Common myeloid progenitor, CD34-positive (primary cell): ENCODE measurements around the gene SLC16A10.
A peak's percentile ranks its signal among the peaks of the same experiment; 100 is the strongest.
"Not testable (repeated sequence)": the region's sequence is repeated elsewhere in the genome, so short reads cannot be mapped to it uniquely, and the experiment has no call there.

ENCODE experiments used
- CTCF ChIA-PET: fragments of 350-600 bp; sonication (Branson Sonifier 250); formaldehyde crosslinking; loops from one replicate; lab custom pipeline; 2021; ENCODE audit warnings: antibody characterized with exemption; lab: Charles Lee
- POLR2A ChIA-PET: fragments of 350-600 bp; sonication (Branson Sonifier 250); formaldehyde crosslinking; loops from one replicate; lab custom pipeline; 2021; ENCODE audit warnings: antibody characterized with exemption; lab: Charles Lee
- DNase-seq, 3 donors: peaks; one replicate each; pipeline versions ENCODE4 v3.0.0 to v3.0.0-alpha.2; 2013
- H3K27ac ChIP-seq, 2 experiments: 1 replicate in 1 of 2; 2 replicates in 1 of 2; pipeline ENCODE4 v1.7.0; 2013; ENCODE audit warnings: inconsistent platforms in 2 of 2, low read length in 2 of 2, mild to moderate bottlenecking in 2 of 2, low read depth in 1 of 2, moderate library complexity in 1 of 2; ENCODE audit not compliant: severe bottlenecking in 2 of 2, insufficient read depth in 1 of 2, poor library complexity in 1 of 2
- H3K27me3 ChIP-seq, 5 experiments: replicated peaks in 2 of 5; 1 replicate in 3 of 5; 2 replicates in 2 of 5; pipeline versions ENCODE4 v1.6.1 to v1.7.0; 2013; ENCODE audit warnings: low read length in 4 of 5, mild to moderate bottlenecking in 2 of 5, moderate library complexity in 2 of 5, inconsistent platforms in 1 of 5; ENCODE audit not compliant: insufficient read depth in 5 of 5, control insufficient read depth in 4 of 5
- H3K36me3 ChIP-seq, 4 experiments: 1 replicate in 2 of 4; 2 replicates in 2 of 4; pipeline versions ENCODE4 v1.6.1 to v1.7.0; 2013; ENCODE audit warnings: low read length in 3 of 4, control low read depth in 1 of 4, mild to moderate bottlenecking in 1 of 4; ENCODE audit not compliant: control insufficient read depth in 4 of 4, insufficient read depth in 4 of 4
- H3K4me1 ChIP-seq, 4 experiments: 1 replicate in 3 of 4; 2 replicates in 1 of 4; pipeline versions ENCODE4 v1.6.1 to v1.7.1; 2013; ENCODE audit warnings: low read length in 3 of 4, mild to moderate bottlenecking in 3 of 4, control low read depth in 1 of 4, inconsistent platforms in 1 of 4, moderate library complexity in 1 of 4; ENCODE audit not compliant: control insufficient read depth in 4 of 4, insufficient read depth in 4 of 4; ENCODE audit errors: control extremely low read depth in 1 of 4
- H3K4me3 ChIP-seq, 7 experiments: 1 replicate in 4 of 7; 2 replicates in 3 of 7; pipeline versions ENCODE4 v1.5.1 to v1.7.0; 2013; ENCODE audit warnings: mild to moderate bottlenecking in 7 of 7, low read length in 6 of 7, moderate library complexity in 6 of 7, inconsistent platforms in 2 of 7, low read depth in 2 of 7, control low read depth in 1 of 7; ENCODE audit not compliant: insufficient read depth in 4 of 7, control insufficient read depth in 1 of 7; ENCODE audit errors: extremely low read depth in 1 of 7
- H3K9me3 ChIP-seq, 5 experiments: 1 replicate in 4 of 5; 2 replicates in 1 of 5; pipeline versions ENCODE4 v1.6.1 to v1.7.1; 2013; ENCODE audit warnings: low read length in 4 of 5, mild to moderate bottlenecking in 2 of 5, inconsistent platforms in 1 of 5, low read depth in 1 of 5, moderate library complexity in 1 of 5; ENCODE audit not compliant: control insufficient read depth in 4 of 5, insufficient read depth in 2 of 5; ENCODE audit errors: control extremely low read depth in 1 of 5
- WGBS: methylation state at CpG from one replicate; pipeline ENCODE4 v1.1.5; 2013; ENCODE audit not compliant: insufficient coverage; 5-methylcytosine and 5-hydroxymethylcytosine counted together

Gene SLC16A10

DNA sequence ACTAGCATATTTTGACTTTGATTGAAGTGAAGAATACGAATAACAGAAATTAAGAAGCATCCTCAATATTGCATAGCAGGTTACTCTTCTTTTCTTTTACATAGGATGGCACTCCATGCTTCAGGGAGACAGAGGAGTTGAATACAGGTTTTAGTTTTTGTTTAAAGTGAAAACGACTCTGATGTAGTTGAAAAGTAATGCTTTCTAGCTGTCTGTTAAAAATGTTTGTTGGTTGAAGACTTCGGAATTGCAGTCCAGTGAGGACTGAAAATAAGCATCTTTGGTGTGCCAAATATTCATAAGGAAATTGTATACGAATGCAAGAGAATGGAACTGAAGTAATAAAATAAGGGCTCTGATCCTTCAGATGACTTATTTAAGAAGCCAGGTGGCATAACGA is 618 bp upstream of the SLC16A10 start:
- Histone ChIP-seq H3K27ac (no peak overlapping the region), H3K9me3 (no peaks in the 10 kb centered on the region), H3K4me3 (peak overlapping the region in 6 of 7 experiments; percentile 65 to 83 (median 70)), H3K36me3 (no peaks in the 10 kb centered on the region), H3K27me3 (peaks cover 0 to 9% (median 0%) of the 10 kb centered on the region in 5 experiments), H3K4me1 (peaks cover 10 to 21% (median 19%) of the 10 kb centered on the region in 4 experiments)
- 18% methylated on average over 3 of the region's 5 CpGs for WGBS
- no peak for DNase-seq
- ChIA-PET CTCF (interaction anchor here (1.3 kb wide), 1 partner anchor 172 kb away, joined by 3 read pairs; a partner anchor contains a TSS), POLR2A (no interaction called here)

DNA sequence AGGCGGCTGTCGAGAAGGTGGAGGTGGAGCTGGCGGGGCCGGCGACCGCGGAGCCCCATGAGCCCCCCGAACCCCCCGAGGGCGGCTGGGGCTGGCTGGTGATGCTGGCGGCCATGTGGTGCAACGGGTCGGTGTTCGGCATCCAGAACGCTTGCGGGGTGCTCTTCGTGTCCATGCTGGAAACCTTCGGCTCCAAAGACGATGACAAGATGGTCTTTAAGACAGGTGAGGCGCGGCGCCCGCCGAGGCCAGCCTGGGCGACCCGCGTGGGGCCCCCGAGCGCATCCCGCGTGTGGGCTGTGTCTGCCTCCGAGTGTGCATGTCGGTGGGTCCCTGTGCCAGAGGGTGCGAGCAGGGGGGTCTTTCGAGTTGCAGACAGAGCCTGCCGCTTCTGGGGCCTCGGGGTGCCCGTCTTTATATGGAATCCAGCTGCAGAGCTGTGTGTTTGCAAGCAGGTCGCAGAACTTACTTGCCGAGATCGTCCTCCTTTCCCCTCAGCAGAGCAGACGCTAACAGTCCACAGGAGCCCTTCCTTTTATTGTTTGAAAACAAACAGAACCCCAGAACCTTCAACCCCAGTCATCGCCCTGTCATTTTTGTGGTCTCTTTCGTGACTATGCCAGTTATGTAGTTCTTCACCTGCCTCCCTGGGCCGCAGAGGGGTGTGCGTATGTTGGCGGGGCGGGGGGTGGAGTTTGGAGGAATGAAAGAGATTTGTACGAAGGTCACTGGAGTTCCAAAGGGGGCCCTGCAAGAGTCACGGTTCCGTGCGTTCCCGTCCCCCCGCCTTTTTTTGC is 766 bp downstream of the SLC16A10 start:
- under 1% methylated on average over 45 of the region's 54 CpGs for WGBS
- peak overlapping the region; percentile 65 to 83 (median 70) for H3K4me3 ChIP-seq
- no peaks in the 10 kb centered on the region for H3K9me3 ChIP-seq
- peaks cover 10 to 21% (median 19%) of the 10 kb centered on the region in 4 experiments for H3K4me1 ChIP-seq
- peaks cover 0 to 9% (median 0%) of the 10 kb centered on the region in 5 experiments for H3K27me3 ChIP-seq
- ChIA-PET POLR2A (no interaction called here), CTCF (no interaction called here)
- H3K36me3 ChIP-seq, result no peaks in the 10 kb centered on the region
- DNase-seq, result peak; percentile 39 to 76 (median 69)
- peak overlapping the region in 1 of 2 experiments; percentile 5 for H3K27ac ChIP-seq

DNA sequence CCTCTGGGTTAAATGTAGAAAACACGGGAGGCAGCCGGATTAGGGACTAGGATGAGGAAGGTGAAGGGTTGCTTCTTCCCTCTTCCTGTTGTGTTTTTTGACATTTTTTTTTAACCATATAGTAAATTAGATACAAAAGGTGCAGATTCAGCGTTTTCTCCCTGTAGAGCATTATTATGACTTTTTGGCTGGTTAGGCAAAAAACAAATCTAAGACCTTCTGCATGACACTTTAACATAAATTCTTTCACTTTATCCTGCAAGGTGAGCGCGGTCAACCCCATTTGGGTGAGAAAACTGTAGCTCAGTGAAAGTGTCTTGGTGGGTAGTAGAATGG is 1.3 kb downstream of the SLC16A10 start:
- peak overlapping the region in 6 of 7 experiments; percentile 65 to 83 (median 70) for H3K4me3 ChIP-seq
- no peak overlapping the region for H3K27ac ChIP-seq
- H3K36me3 ChIP-seq, result no peaks in the 10 kb centered on the region
- peaks cover 10 to 21% (median 19%) of the 10 kb centered on the region in 4 experiments for H3K4me1 ChIP-seq
- peaks cover 0 to 9% (median 0%) of the 10 kb centered on the region in 5 experiments for H3K27me3 ChIP-seq
- DNase-seq, result no peak
- POLR2A ChIA-PET, result no interaction called here
- WGBS, result no CpG with 5 or more reads among the region's 5 CpGs
- no peaks in the 10 kb centered on the region for H3K9me3 ChIP-seq
- CTCF ChIA-PET, result no interaction called here

DNA sequence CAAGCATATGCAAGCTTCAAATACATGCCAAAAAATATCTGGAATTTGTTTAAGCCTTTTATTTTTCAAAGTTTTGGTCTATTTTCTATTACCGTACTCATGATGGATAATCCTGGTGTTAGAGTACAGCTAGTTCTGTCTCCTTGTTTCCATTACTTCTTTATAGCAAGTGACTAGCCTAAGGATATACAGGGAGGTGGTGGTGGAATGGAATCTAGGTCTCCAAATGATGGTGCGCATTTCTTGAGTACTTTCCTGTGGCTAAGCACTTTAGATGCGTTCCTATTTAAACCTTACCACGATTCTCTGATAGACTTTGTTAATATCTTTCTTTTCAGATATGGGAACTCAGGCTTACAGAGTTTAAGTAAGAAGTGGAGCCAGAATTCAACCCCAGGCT is 3.5 kb downstream of the SLC16A10 start:
- no peak for DNase-seq
- Histone ChIP-seq H3K36me3 (no peaks in the 10 kb centered on the region), H3K27ac (no peak overlapping the region), H3K4me1 (peaks cover 10 to 21% (median 19%) of the 10 kb centered on the region in 4 experiments), H3K27me3 (peaks cover 0 to 5% (median 0%) of the 10 kb centered on the region in 5 experiments), H3K4me3 (no peak overlapping the region), H3K9me3 (peaks cover 0 to 4% (median 0%) of the 10 kb centered on the region in 5 experiments)
- WGBS, result 100% methylated on average over 1 of the region's 4 CpGs
- ChIA-PET POLR2A (no interaction called here), CTCF (no interaction called here)

DNA sequence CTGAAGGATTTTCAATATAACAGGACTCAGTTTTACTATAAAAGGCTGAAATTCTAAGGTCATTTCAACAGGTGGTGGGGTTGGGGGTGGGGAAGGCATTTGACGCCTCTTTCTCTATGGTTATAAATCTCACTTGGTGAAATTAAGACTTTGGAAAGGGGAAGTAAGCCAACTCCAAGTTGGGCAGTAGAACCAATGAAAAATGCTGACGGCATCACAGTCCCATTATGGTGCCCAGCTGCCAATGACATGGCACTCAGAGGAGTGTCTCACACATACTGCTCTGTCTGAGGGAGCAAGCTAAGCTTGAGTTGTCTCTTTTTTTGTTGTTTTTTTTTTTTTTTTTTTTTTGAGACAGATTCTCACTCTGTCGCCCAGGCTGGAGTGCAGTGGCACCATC is 4.7 kb downstream of the SLC16A10 start:
- CTCF ChIA-PET, result interaction anchor here (1.3 kb wide), 1 partner anchor 122 kb away, joined by 3 read pairs; no protein-coding TSS in a partner anchor

DNA sequence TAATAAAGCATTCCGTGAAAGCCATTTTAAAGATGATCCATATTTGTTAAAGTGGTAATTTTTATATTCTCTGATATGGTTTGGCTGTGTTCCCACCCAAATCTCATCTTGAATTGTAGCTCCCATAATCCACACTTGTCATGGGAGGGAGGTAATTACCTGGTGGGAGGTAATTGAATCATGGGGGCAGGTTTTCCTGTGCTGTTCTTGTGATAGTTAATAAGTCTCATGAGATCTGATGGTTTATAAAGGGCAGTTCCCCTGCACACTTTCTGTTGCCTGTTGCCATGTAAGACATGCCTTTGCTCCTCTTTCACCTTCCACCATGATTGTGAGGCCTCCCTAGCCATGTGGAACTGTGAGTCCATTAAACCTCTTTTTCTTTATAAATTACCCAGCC is 8.2 kb downstream of the SLC16A10 start:
- H3K9me3 ChIP-seq, POLR2A ChIA-PET, H3K4me1 ChIP-seq, H3K36me3 ChIP-seq, H3K4me3 ChIP-seq, DNase-seq, H3K27me3 ChIP-seq, H3K27ac ChIP-seq: not testable (repeated sequence)
- CTCF ChIA-PET, result interaction anchor here (0.9 to 1.3 kb wide), 2 partner anchors 37 to 85 kb away, joined by 3 to 4 read pairs; no protein-coding TSS in a partner anchor
- WGBS, result no CpG with 5 or more reads among the region's 1 CpG

More for the DNA sequence above, 4.7 kb downstream of the SLC16A10 start:
- POLR2A ChIA-PET, result interaction anchor here (0.6 kb wide), 1 partner anchor 79 kb away, joined by 7 read pairs; no protein-coding TSS in a partner anchor
- Histone ChIP-seq H3K36me3 (no peaks in the 10 kb centered on the region), H3K4me3 (no peak overlapping the region), H3K27ac (no peak overlapping the region), H3K27me3 (peaks cover 0 to 5% (median 0%) of the 10 kb centered on the region in 5 experiments), H3K9me3 (peaks cover 0 to 4% (median 0%) of the 10 kb centered on the region in 5 experiments), H3K4me1 (peaks cover 4 to 15% (median 14%) of the 10 kb centered on the region in 4 experiments)
- peak in 2 of 3 donors; percentile 46 to 60 for DNase-seq
- 59% methylated on average over 2 of the region's 3 CpGs for WGBS

DNA sequence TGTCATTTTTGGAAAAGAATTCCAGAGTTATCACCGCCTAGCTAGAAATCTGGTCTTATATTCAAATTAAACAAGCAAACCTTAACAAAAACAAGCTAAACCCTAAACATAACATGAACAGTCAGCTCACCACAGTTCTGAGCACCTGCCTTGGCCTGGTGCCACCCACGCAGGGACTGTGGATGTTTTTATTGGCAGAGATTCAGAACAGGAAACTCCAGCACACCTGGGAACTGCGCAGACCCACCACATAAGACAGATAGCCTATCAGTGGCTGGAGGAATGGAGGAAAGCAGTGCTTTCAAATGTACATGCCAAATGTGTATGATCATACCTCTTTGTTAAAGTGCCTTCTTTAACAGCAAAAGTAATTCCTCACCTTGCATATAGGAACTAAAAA is 8.9 kb downstream of the SLC16A10 start:
- no peak overlapping the region for H3K4me3 ChIP-seq
- no peaks in the 10 kb centered on the region for H3K4me1 ChIP-seq
- no peaks in the 10 kb centered on the region for H3K36me3 ChIP-seq
- DNase-seq, result no peak
- H3K27me3 ChIP-seq, result no peaks in the 10 kb centered on the region
- no peak overlapping the region for H3K27ac ChIP-seq
- peaks cover 0 to 4% (median 0%) of the 10 kb centered on the region in 5 experiments for H3K9me3 ChIP-seq
- ChIA-PET CTCF (interaction anchor here (0.9 to 1.3 kb wide), 2 partner anchors 38 to 86 kb away, joined by 3 to 4 read pairs; no protein-coding TSS in a partner anchor), POLR2A (no interaction called here)
- WGBS, result no CpG with 5 or more reads among the region's 3 CpGs
